Measurements from ENCODE around the gene GJB2.
A peak's percentile ranks its signal among the peaks of the same experiment; 100 is the strongest.

Gene GJB2

GRCh38 chr13:20192158-20192835 is 441 bp downstream of the GJB2 start:
- no peak for DNase-seq (ENCODE audit: low read depth)

DNA sequence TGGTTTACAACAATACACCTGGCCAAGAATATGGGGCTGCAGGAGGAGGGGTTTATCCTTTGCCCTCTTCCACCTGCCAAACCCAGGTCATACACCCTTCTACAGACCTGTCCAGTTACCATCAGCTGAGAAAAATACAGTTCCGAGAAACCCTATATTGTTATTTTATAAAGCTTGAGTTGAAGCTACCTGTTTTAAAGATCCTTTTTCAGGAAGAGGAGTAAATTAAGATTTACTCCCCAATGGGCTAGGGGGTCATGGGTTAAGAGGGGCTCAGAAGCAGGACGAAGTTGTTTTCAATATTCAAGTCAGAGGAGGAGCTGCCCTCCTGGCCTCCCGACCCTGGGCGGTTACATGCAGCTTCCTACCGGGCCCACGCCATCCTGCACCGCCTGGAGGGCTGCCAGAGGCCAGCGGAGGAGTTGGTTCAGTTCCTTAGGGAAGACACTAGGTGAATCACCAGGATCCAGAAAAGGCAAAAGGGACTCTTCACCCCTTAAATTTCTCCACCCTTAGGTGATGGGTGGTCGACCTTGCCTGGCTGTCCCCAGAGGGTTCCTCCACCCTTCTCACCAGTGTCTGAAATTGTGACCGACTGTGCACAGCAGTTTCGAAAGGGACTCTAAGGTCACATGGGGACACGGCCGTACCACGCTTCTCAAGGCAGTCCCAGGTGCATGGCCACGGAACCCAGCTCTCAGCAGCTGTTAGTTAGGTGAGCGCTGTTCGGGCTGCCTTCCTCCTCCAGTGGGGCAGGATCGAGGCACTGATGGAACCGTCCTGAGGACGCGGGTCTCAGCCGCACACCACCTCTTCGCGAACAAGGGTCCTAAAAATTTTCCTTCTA is 1.2 kb downstream of the GJB2 start:
- no peak for DNase-seq (ENCODE audit: low read depth)

GRCh38 chr13:20190481-20191310 is 2.0 kb downstream of the GJB2 start:
- DNase-seq (ENCODE audit: low read depth), result no peak

DNA sequence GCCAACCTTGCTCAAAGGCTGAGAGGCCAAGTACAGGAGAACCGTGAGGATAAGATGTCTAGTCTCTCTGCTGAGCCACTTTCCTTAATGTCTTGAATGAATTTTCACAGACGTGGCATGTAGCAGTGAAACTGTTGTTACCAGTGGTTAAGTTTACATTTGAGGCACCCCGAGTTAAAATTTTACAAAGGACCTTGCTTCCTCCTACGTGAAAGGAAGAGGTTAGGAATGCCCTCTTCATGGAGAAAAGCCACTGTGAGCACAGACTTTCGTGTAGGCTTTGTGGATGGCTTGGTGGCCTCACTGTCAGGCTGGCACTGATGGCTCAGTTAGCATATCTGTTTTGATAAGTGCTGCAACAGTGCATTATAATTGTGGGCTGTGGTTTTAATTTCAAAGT is 2.7 kb downstream of the GJB2 start:
- DNase-seq (ENCODE audit: low read depth), result no peak

- DNase-seq (ENCODE audit: low read depth), result no peak
These were observed 3.8 kb downstream of the GJB2 start for GRCh38 chr13:20188667-20189553.

GRCh38 chr13:20186771-20187170 is 6.0 kb downstream of the GJB2 start:
- no peak for DNase-seq (ENCODE audit: low read depth)

DNA sequence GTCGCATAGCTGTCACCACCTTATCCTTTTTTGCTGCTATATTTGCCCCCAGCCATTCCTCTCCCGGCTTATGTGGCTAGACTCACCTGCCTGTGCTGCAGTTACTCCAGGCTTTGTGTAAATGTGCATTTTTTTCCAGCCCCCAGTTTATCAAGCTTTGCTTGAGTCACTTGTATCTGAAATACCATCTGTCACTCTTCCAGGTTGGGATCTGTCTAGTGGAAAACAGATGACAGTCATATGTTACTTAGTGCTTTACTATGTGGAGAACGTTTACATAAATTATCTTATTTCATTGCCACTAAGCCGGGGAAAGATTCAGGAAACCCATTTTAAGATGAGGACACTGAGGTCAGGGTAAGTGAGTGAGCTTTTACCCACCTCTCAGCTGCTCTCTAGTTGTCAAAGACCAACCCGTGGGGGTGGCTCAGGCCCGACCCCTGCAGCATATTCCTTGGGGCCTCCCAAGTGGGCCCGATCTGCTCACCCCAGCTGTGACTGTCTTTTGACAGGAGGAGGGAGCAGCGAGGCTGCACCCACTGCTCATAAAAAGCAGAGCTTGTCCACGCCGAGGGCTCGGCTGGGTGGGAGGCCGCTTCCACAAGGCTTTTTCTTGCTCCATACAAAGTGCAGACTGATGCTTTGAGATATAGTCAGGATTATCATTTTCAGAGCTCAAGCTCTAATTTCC is 7.2 kb downstream of the GJB2 start:
- no peak for DNase-seq (ENCODE audit: low read depth)

DNA sequence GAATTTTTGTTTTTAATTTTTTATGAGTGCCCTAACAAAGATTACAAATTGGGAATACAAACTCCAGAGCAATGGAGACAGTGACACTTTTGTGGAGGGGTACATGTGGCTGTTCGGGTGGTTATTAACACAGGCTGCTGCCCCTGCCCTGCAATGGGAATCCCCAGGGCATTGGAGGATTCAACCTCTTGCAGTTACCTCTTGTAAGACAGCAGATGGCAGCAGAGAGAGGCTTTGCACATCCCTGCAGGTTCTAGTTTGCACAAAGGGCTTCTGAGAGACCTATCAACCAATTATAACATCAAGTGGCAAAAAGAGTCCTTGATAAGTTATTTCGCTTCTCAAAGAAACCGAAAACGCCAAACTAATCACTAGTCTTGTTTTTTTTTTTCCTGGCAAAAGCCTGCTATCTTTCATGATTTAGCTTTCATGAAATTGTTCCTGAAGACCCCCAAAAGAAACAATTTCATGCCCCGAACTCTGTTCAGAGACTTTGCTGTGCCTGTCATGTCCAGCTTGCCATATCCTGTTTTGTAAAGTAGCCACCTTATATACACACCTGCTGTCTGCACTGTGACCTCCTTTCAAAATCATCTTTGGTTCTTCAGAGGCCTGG is 10.4 kb downstream of the GJB2 start:
- DNase-seq (ENCODE audit: low read depth), result no peak

GRCh38 chr13:20181188-20181587 is 11.6 kb downstream of the GJB2 start:
- no peak for DNase-seq (ENCODE audit: low read depth)

GRCh38 chr13:20178156-20178555 is 14.6 kb downstream of the GJB2 start:
- DNase-seq (ENCODE audit: low read depth), result no peak

DNA sequence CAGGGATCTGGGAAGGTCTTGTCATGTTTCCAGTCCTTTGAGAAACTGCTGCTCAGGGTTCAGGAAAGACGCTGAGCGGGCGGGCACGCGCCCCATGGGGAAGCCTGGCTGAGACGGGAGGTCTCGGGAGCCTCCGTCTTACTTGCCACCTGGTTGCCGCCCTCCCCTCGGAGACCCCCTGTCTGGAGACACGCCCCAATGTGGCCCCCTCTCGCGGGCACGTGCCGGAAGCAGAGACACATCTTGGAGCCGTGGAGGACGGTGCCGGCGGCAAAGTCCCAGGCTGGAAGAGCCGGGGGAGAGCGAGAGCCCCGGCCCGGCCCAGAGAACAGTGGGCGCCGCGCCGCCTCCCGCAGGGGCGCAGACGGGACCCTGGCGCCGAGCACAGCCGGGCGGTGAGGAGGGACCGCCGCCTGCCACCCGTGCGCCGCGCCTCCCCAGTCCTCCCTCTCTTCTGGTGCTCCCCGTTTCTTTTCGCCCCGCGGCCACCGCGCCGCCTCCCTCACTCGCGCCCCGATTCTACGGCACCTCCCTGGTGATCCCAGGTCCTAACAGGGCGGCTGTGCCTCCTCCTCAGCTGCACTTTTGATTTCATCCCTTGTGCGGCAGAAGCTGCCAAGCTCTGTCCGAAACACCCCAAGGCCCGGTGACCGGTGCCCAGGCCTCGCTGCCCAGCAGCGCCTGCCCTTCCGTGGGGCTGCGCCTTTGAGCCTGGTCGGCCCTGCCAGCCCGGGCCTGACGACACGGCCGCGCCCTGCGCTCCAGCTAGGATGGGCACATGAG is 15.5 kb downstream of the GJB2 start:
- no peak for DNase-seq (ENCODE audit: low read depth)

- DNase-seq (ENCODE audit: low read depth), result no peak
These were observed 16.7 kb downstream of the GJB2 start for GRCh38 chr13:20175907-20176652.

DNA sequence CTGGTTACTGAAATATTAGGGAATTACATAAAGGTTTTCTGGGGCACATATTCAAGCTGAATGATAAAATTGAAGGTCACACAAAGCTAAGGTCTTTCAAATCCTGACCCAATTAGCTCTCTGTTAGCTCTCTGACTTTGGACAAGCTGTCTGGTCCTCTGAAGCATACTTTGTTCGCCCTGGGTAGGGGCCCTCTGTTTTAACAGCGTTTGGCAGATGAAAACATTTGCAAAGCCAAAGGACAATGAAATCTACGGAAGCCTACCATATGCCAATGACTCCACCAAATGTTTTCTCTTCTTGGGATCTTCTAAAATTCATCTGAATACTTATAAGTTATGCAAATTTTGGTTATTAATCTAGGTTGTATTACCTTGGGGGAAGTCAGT is 17.3 kb downstream of the GJB2 start:
- DNase-seq (ENCODE audit: low read depth), result no peak

- DNase-seq (ENCODE audit: low read depth), result peak; percentile 33
These were observed 17.9 kb downstream of the GJB2 start for GRCh38 chr13:20174656-20175405.

GRCh38 chr13:20173116-20173746 is 19.5 kb downstream of the GJB2 start:
- DNase-seq (ENCODE audit: low read depth), result no peak

DNA sequence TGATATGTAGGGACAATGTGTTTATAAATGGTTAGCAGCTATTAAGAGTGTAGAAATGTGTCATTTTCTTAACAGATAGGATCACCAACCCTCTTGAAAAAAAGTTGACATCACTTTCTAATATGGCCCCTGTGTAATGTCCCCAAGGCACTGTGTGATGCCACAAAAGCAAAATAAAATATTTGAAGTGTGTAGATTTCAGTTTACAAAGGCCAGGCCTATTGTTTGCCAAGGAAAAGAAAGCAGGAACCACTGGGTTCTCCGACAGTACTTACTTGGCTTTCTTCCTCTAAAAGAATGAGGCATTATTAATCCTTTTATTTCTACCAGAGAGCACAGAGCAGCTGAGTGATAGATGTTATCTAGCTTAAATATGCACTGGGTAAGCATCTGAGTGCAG is 21.4 kb downstream of the GJB2 start:
- DNase-seq (ENCODE audit: low read depth), result no peak

DNA sequence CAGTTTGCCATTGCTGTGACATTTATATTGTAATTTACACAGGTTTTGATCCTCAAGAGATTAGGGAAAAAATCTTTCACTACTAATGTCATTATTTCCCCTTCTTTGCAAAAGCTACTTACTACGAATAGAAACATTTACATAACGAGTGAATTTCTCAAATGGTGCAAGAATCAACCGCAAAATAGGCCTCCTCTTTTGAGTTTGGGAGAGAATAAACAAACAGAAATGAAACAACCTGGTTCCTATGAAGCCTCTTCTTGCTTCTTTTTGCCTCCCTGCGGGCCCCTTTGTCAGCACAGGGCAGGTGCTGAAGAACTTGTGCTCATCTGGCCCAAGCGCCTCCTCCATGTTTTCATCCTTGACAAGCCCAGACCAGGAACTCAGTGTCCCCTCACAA is 21.8 kb downstream of the GJB2 start:
- no peak for DNase-seq (ENCODE audit: low read depth)

DNA sequence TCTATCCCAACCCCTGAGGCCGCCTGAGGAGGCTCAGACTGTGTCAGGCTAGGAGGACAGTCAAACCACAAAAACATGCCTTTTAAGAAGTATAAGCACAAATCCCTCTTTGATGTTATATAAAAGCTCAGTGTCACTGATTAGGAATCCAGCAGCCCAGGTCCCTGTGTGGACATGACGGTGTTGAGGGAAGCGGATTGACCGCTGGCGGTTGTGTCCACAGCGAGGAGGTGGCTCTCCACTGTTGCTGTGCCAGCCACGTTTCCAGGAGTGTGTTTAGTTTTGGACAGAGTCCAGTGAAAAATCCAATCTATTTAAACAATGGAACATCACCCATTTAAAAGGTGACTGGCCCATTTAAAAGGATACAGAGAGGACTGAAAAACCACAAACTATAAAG is 24.3 kb downstream of the GJB2 start:
- no peak for DNase-seq (ENCODE audit: low read depth)

All from stimulated activated CD8-positive, alpha-beta memory T cell treated with anti-CD3 and anti-CD28 coated beads, Interleukin-12 subunit alpha, Interleukin-12 subunit beta, amount 100 ng/mL, for 1 hour (primary cell).